HEK293T (cell line): Measurements from ENCODE around the gene PREX1.

Experiments used
- CTCF ChIA-PET: fragments of 350-600 bp; formaldehyde crosslinking; extraction: SDS; loops from one replicate; lab custom pipeline; 2021; ENCODE audit warnings: antibody characterized with exemption, inconsistent platforms; lab: Yijun Ruan, JAX
- POLR2A ChIA-PET: fragments of 350-600 bp; formaldehyde crosslinking; extraction: SDS; loops from one replicate; lab custom pipeline; 2020; ENCODE audit warnings: antibody characterized with exemption, inconsistent platforms; lab: Yijun Ruan, JAX
- DNase-seq: peaks from one replicate; pipeline ENCODE4 v3.0.0; 2012; ENCODE audit warnings: mixed read lengths; ENCODE audit errors: extremely low spot score
- ARNT ChIP-seq: fragments of 450-650 bp; IDR thresholded peaks from 2 replicates; pipeline ENCODE4 v1.6.1; 2017; ENCODE audit warnings: mild to moderate bottlenecking
- BHLHE40 ChIP-seq: fragments of 450-650 bp; IDR thresholded peaks from 2 replicates; pipeline ENCODE4 v1.6.1; 2016; ENCODE audit warnings: mild to moderate bottlenecking, moderate library complexity, borderline replicate concordance
- CTBP1 ChIP-seq: fragments of 450-650 bp; IDR thresholded peaks from 2 replicates; pipeline ENCODE4 v1.6.1; 2016; ENCODE audit warnings: borderline replicate concordance
- ELF4 ChIP-seq: fragments of 450-650 bp; IDR thresholded peaks from 2 replicates; pipeline ENCODE4 v1.6.1; 2017; ENCODE audit warnings: antibody characterized with exemption
- FOXA1 ChIP-seq: fragments of 450-650 bp; IDR thresholded peaks from 2 replicates; pipeline ENCODE4 v1.6.1; 2016; ENCODE audit warnings: mild to moderate bottlenecking
- FOXK2 ChIP-seq: fragments of 450-650 bp; IDR thresholded peaks from 2 replicates; pipeline ENCODE4 v1.6.1; 2016; ENCODE audit warnings: mild to moderate bottlenecking
- FOXM1 ChIP-seq: fragments of 450-650 bp; IDR thresholded peaks from 2 replicates; pipeline ENCODE4 v1.6.1; 2017; ENCODE audit warnings: mild to moderate bottlenecking, borderline replicate concordance
- HDGF ChIP-seq: fragments of 450-650 bp; IDR thresholded peaks from 2 replicates; pipeline ENCODE4 v1.6.1; 2017; ENCODE audit warnings: antibody characterized with exemption, borderline replicate concordance
- L3MBTL2 ChIP-seq: fragments of 450-650 bp; conservative IDR thresholded peaks from 2 replicates; pipeline ENCODE4 v1.6.1; 2016; ENCODE audit warnings: mild to moderate bottlenecking
- LEF1 ChIP-seq: fragments of 450-650 bp; IDR thresholded peaks from 2 replicates; pipeline ENCODE4 v1.6.1; 2017; ENCODE audit warnings: mild to moderate bottlenecking, borderline replicate concordance
- NFRKB ChIP-seq: fragments of 450-650 bp; IDR thresholded peaks from 2 replicates; pipeline ENCODE4 v1.6.1; 2016; ENCODE audit warnings: mild to moderate bottlenecking, moderate library complexity
- PKNOX1 ChIP-seq: fragments of 450-650 bp; IDR thresholded peaks from 2 replicates; pipeline ENCODE4 v1.6.1; 2016
- SP1 ChIP-seq: fragments of 450-650 bp; IDR thresholded peaks from 2 replicates; pipeline ENCODE4 v1.6.1; 2017
- SUZ12 ChIP-seq: fragments of 450-650 bp; IDR thresholded peaks from 2 replicates; pipeline ENCODE4 v1.6.1; 2016; ENCODE audit warnings: mild to moderate bottlenecking
- TARDBP ChIP-seq: fragments of 450-650 bp; IDR thresholded peaks from 2 replicates; pipeline ENCODE4 v1.6.1; 2016
- ZNF384 ChIP-seq: fragments of 450-650 bp; IDR thresholded peaks from 2 replicates; pipeline ENCODE4 v1.6.1; 2016

The PREX1 gene

GRCh38 chr20:48837014-48837413 is 9.2 kb upstream of the PREX1 start:
- CTCF ChIA-PET, result interaction anchor here (1.0 kb wide), 1 partner anchor 180 kb away, joined by 3 read pairs; no protein-coding TSS in a partner anchor
- no peak for DNase-seq
- POLR2A ChIA-PET, result no interaction called here
- TF ChIP-seq LEF1 (no peak), FOXM1 (no peak), BHLHE40 (no peak), ARNT (no peak), SUZ12 (no peak), HDGF (no peak), L3MBTL2 (no peak), SP1 (no peak), CTBP1 (no peak), FOXA1 (no peak), FOXK2 (no peak)

- no peak for DNase-seq
- ChIA-PET POLR2A (no interaction called here), CTCF (no interaction called here)
- TF ChIP-seq SUZ12, result no peak
- TF ChIP-seq NFRKB, result no peak
- TF ChIP-seq PKNOX1, result no peak
- TF ChIP-seq FOXK2, result no peak
- TF ChIP-seq CTBP1, result no peak
- TF ChIP-seq HDGF, result no peak
- no peak for TF ChIP-seq ELF4
- TF ChIP-seq ARNT, result no peak
- TF ChIP-seq L3MBTL2, result no peak
Measured at GRCh38 chr20:48835390-48835789, 7.6 kb upstream of the PREX1 start.

- DNase-seq, result no peak
- TF ChIP-seq HDGF, result no peak
- no peak for TF ChIP-seq ARNT
- TF ChIP-seq SUZ12, result no peak
- no peak for TF ChIP-seq SP1
- TF ChIP-seq BHLHE40, result no peak
- TF ChIP-seq NFRKB, result no peak
- CTCF ChIA-PET, result interaction anchor here (0.6 kb wide), 1 partner anchor 123 kb away, joined by 5 read pairs; no protein-coding TSS in a partner anchor
- POLR2A ChIA-PET, result no interaction called here
Measured at GRCh38 chr20:48834278-48834677, 6.5 kb upstream of the PREX1 start.

- TF ChIP-seq NFRKB, result no peak
- TF ChIP-seq SP1, result no peak
- TF ChIP-seq FOXK2, result no peak
- TF ChIP-seq FOXA1, result no peak
- no peak for TF ChIP-seq ELF4
- ChIA-PET POLR2A (no interaction called here), CTCF (no interaction called here)
- DNase-seq, result no peak
Measured at GRCh38 chr20:48832405-48832730, 4.6 kb upstream of the PREX1 start.

- CTCF ChIA-PET, result no interaction called here
- TF ChIP-seq NFRKB, result no peak
- TF ChIP-seq SP1, result no peak
- TF ChIP-seq FOXM1, result no peak
- no peak for TF ChIP-seq TARDBP
- TF ChIP-seq ZNF384, result no peak
- TF ChIP-seq L3MBTL2, result no peak
- no peak for TF ChIP-seq FOXA1
- no peak for TF ChIP-seq ARNT
- no peak for TF ChIP-seq BHLHE40
- no peak for TF ChIP-seq PKNOX1
- TF ChIP-seq HDGF, result no peak
- TF ChIP-seq LEF1, result no peak
- TF ChIP-seq FOXK2, result no peak
- TF ChIP-seq ELF4, result no peak
- no peak for TF ChIP-seq SUZ12
- TF ChIP-seq CTBP1, result no peak
- DNase-seq, result no peak
- POLR2A ChIA-PET, result no interaction called here
Measured at GRCh38 chr20:48831718-48832404, 4.1 kb upstream of the PREX1 start.

- ChIA-PET POLR2A (no interaction called here), CTCF (interaction anchor here (1.0 kb wide), 1 partner anchor 173 kb away, joined by 4 read pairs; no protein-coding TSS in a partner anchor)
- no peak for TF ChIP-seq FOXM1
- no peak for TF ChIP-seq ZNF384
- TF ChIP-seq LEF1, result no peak
- TF ChIP-seq FOXK2, result no peak
- no peak for TF ChIP-seq NFRKB
- no peak for TF ChIP-seq L3MBTL2
- no peak for TF ChIP-seq SP1
- no peak for DNase-seq
Measured at GRCh38 chr20:48830826-48831318, 3.1 kb upstream of the PREX1 start.

GRCh38 chr20:48829940-48830339 is 2.1 kb upstream of the PREX1 start:
- ChIA-PET POLR2A (no interaction called here), CTCF (interaction anchor here (1.0 kb wide), 1 partner anchor 172 kb away, joined by 4 read pairs; no protein-coding TSS in a partner anchor)
- TF ChIP-seq FOXA1, result no peak
- no peak for DNase-seq
